GM10847 (cell line): ENCODE measurements around the gene PPP1R9B.

ENCODE experiments used
- POLR2A ChIP-seq: IDR thresholded peaks from 2 replicates; pipeline ENCODE4 v1.6.1; 2011; ENCODE audit not compliant: insufficient read length; ENCODE audit errors: extremely low read depth

The PPP1R9B gene

GRCh38 chr17:50135316-50136095, 15.0 kb downstream of the PPP1R9B start:
- no peak for TF ChIP-seq POLR2A

GRCh38 chr17:50134206-50135110, 16.0 kb downstream of the PPP1R9B start:
- no peak for TF ChIP-seq POLR2A

- TF ChIP-seq POLR2A = no peak
Observed at GRCh38 chr17:50133769-50134099, 16.7 kb downstream of the PPP1R9B start.

GRCh38 chr17:50133028-50133768, 17.3 kb downstream of the PPP1R9B start:
- TF ChIP-seq POLR2A = no peak

GRCh38 chr17:50132104-50132794, 18.2 kb downstream of the PPP1R9B start:
- TF ChIP-seq POLR2A = no peak

GRCh38 chr17:50130559-50131305, 19.7 kb downstream of the PPP1R9B start:
- no peak for TF ChIP-seq POLR2A

- no peak for TF ChIP-seq POLR2A
Observed at GRCh38 chr17:50129728-50130558, 20.5 kb downstream of the PPP1R9B start, which contains the start of gene SAMD14. SAMD14 (minus strand) TSS chr17:50130160; CDS start chr17:50124959, 5,201 bp downstream.

- no peak for TF ChIP-seq POLR2A
Observed at GRCh38 chr17:50129353-50129727, 21.1 kb downstream of the PPP1R9B start.

GRCh38 chr17:50128441-50129352, 21.8 kb downstream of the PPP1R9B start:
- no peak for TF ChIP-seq POLR2A

- no peak for TF ChIP-seq POLR2A
Observed at GRCh38 chr17:50127697-50128361, 22.6 kb downstream of the PPP1R9B start.

GRCh38 chr17:50125420-50125997, 25.0 kb downstream of the PPP1R9B start:
- no peak for TF ChIP-seq POLR2A
